ENCODE data around the gene PAMR1.

Gene PAMR1

GRCh38 chr11:35494957-35495490, 30.4 kb downstream of the PAMR1 start:
- no peak for FAIRE-seq

- FAIRE-seq = no peak
Observed at GRCh38 chr11:35491231-35491871, 34.1 kb downstream of the PAMR1 start.

DNA sequence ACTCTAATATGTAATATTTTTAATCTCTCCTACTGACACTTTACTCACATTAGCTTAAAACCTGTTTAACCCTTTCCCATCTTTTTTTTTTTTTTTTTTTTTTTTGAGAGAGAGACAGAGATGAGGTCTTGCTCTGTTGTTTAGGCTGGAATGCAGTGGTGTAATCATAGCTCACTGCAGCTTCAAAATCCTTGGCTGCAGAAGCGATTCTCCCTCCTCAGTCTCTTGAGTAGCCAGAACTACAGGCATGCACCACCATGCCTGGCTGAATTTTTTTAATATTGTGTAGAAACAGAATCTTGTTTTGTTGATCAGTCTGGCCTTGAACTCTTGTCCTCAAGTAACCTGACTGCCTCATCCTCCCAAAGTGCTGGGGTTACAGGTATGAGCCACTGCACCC, 37.3 kb downstream of the PAMR1 start:
- FAIRE-seq = no peak

GRCh38 chr11:35487532-35488078, 37.8 kb downstream of the PAMR1 start:
- no peak for FAIRE-seq

DNA sequence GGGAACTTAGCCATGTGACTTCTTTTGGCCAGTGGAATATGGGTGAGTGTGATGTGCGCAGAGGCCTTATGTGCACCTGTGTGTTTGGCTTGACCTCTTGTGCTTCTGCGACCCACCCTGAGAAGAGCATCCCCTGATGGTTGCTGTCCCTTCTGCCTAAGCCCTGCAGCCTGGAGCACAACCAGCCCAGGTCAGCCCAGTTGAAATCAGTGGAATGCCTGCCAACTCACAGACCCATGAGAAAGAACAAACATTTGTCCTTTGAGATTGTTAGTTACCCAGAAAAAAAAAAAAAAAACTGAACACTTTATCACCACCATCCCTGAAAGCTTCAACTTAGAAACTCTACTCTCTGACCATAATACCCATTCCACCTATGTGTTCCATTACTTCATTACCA, 38.5 kb downstream of the PAMR1 start:
- no peak for FAIRE-seq

DNA sequence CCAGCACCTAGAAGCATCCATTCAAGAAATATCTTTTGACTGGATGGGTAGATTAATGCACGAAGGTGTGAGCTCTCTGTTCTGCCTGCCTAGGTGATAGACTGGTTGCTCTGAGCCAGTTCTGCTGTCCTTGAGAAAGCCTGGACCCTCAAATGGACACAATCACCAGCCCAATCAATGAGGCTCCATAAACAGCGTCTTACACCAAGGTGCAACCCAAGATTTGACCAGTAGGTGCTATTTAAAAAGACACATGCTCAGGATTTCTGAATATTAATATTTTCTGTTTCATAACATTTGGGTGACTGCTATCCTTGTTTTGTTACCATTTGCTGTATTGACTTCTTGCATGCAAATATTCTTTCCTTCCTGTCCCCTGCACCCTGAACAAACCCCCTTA, 39.0 kb downstream of the PAMR1 start:
- FAIRE-seq = no peak

GRCh38 chr11:35485656-35486322, 39.6 kb downstream of the PAMR1 start:
- FAIRE-seq = no peak

- no peak for FAIRE-seq
Observed at GRCh38 chr11:35484435-35484834, 41.0 kb downstream of the PAMR1 start.

GRCh38 chr11:35483131-35483820, 42.1 kb downstream of the PAMR1 start:
- no peak for FAIRE-seq

DNA sequence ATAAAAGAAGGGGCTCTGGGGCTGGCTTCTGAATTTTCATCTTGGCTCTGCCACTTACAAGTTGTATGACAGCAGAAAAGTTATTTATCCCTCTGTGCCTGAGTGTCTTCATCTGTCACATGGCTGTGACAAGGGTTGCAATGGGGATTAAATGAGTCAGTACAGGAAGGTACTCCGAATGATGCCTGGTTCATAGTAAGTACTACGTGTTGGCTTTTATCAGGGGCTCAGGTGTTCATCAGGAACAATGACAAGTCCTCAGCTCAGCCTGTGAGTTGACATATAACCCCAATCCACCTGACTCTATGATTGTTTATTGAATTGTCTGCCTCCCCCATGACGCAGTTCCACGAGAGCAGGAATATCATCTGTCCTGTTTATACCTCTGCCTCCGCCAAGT, 45.7 kb downstream of the PAMR1 start:
- no peak for FAIRE-seq

DNA sequence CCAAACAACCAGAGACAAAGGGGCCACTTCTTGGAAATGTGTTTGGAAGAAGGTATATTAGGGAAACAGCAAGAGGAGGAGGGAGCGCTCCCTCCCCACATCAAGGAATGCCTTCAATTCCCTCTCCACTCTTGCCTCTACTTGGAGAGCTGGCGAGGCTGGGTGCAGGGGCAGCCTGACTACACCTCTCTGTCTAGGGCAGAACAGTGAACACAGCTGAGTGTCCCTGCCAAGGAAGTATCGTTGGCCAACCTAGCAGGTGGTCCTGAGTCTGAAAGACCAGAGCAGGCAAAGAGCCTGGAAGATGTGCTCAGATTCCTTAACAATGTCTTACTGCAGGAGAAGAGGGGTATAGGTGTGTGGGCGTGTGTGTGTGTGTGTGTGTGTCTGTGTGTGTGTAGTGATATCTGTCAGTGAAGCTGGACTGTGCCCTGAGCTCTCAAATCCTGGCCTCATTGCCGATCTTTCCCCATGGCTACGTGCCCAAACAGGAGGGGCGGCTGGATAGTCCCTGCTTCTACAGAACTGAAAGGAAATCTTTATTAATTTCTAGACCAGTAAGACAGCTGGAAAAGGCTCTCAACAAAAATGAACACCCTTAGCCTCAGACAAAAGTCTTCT, 46.8 kb downstream of the PAMR1 start:
- FAIRE-seq = no peak

DNA sequence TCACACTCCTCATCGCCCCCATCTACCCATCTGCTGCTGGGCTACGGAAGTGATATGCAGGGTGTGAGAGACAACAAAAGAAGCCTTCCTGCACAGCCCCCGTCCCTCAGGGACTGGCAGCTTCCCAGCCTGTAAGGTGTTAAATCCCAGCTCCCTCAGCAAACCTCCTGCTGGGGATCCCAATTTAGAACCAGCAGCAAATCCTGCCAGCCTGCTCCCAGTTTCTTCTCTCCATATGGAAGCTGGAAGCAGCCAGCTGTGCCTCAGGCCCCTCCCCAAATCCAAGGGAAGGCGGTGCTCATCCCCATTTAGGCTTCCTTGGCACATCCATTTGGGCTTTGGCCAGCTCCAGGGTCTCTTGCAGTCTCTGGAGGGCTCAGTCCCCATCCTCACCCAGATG, 47.5 kb downstream of the PAMR1 start:
- no peak for FAIRE-seq

- FAIRE-seq = no peak
Observed at GRCh38 chr11:35474688-35475087, 50.7 kb downstream of the PAMR1 start.

GRCh38 chr11:35473795-35474374, 51.5 kb downstream of the PAMR1 start:
- no peak for FAIRE-seq

DNA sequence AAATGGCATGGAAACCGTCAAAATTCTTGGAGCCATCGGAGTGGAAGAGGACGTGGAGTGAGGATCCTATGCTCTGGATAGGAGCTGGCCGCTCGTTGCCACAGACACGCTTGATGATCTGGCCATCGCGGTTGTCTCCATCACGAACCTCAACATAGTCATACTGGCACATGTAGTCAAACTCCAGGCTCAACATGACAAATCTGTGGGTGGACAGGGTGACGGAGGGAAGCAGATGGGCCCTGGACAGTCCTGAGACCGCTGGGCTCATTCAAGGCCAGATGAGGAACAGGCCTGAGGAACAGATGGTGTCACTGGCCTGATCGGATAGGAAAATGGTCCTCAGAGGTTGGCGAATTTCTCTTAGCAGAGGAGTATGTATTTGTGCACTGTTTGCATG, 54.8 kb downstream of the PAMR1 start:
- FAIRE-seq = no peak

DNA sequence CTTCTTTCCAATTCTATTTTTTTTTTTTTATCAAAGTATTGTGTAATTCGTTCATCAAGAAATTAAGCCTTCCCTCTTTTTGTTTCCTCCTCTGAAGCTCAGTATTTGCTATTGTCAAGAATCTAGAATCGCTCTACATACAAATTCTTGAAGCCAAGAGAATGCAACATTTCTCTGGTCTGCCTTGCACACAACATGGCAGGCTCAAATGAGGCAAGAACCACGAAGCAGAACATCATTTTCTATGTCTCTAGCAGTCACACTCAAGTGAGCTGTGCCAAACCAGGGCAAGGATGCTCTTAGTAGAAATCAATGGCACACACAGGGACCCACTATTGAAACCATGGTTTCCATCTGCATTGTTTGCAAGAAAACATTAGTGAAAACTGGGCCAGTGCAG, 59.4 kb downstream of the PAMR1 start:
- no peak for FAIRE-seq

- no peak for FAIRE-seq
Observed at GRCh38 chr11:35464308-35464707, 61.1 kb downstream of the PAMR1 start.

- FAIRE-seq = no peak
Observed at GRCh38 chr11:35463331-35463751, 62.1 kb downstream of the PAMR1 start.

DNA sequence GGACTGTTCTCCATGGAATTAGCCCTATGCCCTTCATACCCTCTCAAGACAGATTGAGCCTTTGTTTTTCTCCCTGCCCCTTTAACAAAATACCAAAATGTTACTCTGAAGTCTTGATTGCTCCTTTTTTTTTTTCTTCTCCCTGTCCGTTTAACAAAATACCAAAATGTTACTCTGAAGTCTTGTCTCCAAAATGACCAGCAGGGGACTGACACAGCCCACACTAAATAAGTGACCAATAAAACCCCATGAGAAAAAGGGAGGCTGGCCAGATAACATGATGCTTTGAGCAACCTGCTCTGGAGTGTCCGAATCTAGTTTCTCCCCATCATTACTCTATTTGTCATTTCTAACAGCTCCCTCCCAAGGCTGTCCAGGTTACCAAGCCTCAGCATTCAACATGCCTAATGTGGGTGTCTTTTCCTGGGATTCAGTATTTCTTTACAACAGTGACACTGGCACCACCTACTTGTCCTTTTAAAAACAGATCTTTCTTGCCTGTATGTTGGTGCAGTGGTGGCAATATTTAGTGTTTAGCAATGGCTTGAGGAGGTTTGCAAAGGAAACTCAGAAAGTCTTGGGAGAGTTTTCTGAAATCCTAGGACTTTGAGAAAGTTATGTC, 63.4 kb downstream of the PAMR1 start:
- no peak for FAIRE-seq

GRCh38 chr11:35459489-35459888, 65.9 kb downstream of the PAMR1 start:
- FAIRE-seq = no peak

GRCh38 chr11:35458846-35459245, 66.6 kb downstream of the PAMR1 start:
- no peak for FAIRE-seq

GRCh38 chr11:35454362-35454761, 71.1 kb downstream of the PAMR1 start:
- no peak for FAIRE-seq

Measured in colon (tissue), 2 donors.